GM19351 (cell line): Measurements from ENCODE around the gene RAPGEF5.

Experiments used
- ATAC-seq: cut with Tn5 transposase; IDR thresholded peaks from one replicate; pipeline ENCODE4 v1.9.1; 2021; ENCODE audit warnings: mild to moderate bottlenecking, moderate library complexity; ENCODE audit not compliant: unreplicated experiment

RAPGEF5 gene

GRCh38 chr7:22167482-22167881 lies 189.5 kb downstream of the RAPGEF5 start:
- ATAC-seq: no peak

DNA sequence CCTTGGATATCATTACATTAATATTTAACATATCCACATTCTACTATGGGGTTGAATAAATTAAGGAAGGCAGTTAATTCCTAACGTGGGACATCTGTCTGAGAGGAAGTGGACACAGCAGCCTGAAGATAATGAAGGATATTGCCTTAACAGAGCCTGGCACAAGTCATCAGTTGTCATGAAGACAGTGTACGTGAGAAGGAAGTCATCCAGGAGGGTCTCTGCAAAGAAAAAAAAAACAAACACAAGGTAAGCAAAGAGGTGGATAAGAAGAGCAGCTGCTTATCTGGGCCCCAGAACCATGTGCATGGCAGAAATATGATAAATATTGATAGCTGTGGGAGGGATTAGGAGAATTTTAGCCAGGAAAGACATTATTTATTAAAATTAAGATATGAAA lies 190.0 kb downstream of the RAPGEF5 start:
- no peak for ATAC-seq

GRCh38 chr7:22159341-22159740 lies 197.6 kb downstream of the RAPGEF5 start:
- ATAC-seq: no peak

- no peak for ATAC-seq
Measured at GRCh38 chr7:22157552-22157951, 199.4 kb downstream of the RAPGEF5 start.

DNA sequence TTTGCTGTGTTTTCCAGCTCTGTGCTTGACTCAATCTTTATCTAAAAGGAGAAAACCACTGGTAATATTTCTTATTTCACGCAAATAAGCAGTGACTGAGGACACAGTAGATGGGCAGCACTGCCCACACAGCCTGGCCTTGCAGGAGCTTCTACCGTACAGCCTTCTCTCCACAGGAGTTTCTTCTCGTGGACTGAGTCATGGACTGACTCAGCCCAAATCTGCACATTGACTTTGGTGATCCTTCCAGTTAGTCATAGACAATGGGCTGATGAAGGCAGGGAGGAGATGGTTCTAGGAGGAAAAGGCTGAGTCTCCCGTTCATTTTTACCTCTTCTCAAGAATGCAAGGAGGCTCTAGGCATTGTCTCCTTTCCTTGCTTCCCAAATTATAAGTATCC lies 200.7 kb downstream of the RAPGEF5 start:
- ATAC-seq: no peak

DNA sequence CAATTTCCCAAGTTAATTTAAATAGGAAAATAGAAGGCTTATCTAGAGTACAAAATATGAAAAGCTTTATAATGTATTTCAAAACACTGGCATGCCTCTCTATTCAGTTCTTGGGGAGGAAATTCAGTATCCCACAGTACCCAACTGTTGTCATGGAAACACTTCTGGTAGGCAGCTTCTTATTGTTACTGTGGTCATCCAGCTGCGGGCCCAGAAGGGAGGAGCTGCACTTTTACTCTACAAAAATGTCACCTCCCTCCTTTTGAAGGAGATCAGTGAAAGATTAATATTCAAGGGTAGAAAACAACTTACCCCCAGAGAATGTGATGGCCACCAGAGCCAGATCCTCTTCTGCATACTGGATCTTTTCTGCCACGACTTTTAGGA lies 202.8 kb downstream of the RAPGEF5 start:
- ATAC-seq: no peak

- no peak for ATAC-seq
Measured at GRCh38 chr7:22153432-22154142, 203.4 kb downstream of the RAPGEF5 start.

- no peak for ATAC-seq
Measured at GRCh38 chr7:22152690-22153089, 204.3 kb downstream of the RAPGEF5 start.

DNA sequence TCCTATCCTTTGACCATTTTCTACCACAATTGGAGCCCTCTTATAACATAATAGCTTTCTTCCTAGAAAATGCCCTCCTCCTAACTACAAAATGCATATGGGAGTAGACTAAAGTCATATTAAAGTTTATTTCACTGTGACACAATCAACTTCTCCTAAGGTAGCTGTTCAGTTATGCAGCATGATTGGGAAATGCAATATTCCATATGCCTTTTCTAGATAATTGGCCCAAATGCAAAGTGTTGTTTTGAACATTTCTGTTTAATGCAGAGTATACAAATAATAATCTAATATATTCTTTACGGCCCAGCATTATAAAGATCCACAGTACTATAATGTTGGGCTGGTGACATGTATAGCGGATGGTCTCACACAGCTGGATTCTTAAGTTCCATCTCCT lies 205.1 kb downstream of the RAPGEF5 start:
- ATAC-seq: no peak

DNA sequence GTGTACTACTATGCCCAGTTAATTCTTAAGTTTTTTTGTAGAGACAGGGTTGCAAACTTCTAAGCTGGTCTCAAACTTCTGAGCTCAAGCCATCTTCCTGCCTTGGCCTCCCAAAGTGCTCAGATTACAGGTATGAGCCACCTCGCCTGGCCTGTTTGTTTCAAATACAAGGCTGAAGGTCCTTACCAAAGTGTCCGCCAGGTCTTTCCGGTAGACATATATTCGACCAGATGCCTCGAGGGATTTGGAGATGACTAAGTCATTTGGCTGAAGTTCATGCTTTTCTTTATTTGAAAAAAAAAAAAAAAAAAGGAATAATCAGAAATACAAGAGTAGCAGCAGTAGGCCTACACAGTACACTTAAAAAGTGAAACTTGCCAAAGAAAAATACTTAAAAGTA lies 206.7 kb downstream of the RAPGEF5 start:
- no peak for ATAC-seq

DNA sequence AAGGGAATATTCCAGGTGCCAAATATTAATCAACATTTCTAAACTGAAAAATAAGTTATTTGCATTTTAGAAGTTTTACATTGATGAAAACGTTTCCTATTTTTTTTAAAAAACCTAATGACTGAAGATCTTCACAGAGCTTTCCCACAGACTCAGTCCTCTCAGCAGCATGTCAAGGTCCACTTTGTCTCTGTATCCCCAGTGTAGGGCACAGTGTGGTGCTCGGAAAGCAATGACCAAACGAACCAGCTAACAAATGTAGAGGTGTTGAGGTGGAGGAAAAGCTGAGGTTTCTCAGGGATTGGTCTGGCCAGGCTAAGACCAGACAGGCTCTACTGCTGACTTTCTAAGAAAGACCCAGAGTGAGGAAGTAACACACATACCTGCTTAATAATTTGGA lies 209.1 kb downstream of the RAPGEF5 start:
- ATAC-seq: no peak

DNA sequence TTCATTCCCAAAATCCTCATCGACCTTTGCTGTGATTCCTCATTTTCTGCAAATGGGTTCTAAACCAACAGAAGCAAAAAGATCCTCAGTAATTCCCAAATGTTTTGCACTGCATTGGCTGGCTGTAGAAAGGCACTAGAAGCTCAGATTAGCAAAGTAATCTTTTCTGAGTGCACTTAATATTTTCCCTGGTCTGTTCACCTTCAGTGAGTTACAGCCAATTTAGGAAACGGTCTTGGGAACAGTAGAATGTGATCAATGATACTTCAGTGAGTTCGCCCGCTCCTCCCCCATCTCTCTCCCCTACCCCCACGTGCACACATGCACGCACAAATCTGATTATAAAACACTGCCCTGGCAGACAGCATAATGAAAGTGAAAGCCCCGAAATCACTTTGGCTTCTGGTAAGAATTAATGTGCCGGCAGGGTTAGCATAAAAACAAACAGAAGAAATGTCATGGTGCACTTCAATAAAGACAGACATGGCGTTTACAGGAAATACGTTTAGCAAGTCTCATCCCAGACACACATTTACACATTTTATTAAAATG lies 209.9 kb downstream of the RAPGEF5 start:
- ATAC-seq: no peak

- ATAC-seq: no peak
Measured at GRCh38 chr7:22144950-22145349, 212.0 kb downstream of the RAPGEF5 start.

GRCh38 chr7:22143491-22143890 lies 213.5 kb downstream of the RAPGEF5 start:
- no peak for ATAC-seq

DNA sequence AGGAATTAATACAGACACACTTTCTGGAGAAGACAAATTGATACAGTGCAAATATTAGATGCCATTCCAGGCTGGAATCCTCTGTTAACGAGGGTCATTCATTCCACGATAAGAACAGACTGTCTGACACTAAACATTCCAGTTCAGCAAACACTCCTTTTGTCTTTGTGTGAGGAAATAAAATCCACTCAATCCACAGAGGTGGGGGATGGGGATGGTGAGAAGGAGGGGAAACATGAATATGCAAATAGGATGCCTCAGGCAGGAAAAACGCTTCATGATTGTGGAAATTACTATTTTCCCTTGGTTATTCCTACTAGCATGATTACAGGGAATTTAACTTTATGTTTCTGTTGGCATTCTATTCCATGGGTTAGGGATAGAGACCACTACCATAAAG lies 214.4 kb downstream of the RAPGEF5 start:
- ATAC-seq: no peak

GRCh38 chr7:22141355-22141754 lies 215.6 kb downstream of the RAPGEF5 start:
- ATAC-seq: no peak

GRCh38 chr7:22140578-22140977 lies 216.4 kb downstream of the RAPGEF5 start:
- no peak for ATAC-seq

GRCh38 chr7:22138886-22139285 lies 218.1 kb downstream of the RAPGEF5 start:
- no peak for ATAC-seq

DNA sequence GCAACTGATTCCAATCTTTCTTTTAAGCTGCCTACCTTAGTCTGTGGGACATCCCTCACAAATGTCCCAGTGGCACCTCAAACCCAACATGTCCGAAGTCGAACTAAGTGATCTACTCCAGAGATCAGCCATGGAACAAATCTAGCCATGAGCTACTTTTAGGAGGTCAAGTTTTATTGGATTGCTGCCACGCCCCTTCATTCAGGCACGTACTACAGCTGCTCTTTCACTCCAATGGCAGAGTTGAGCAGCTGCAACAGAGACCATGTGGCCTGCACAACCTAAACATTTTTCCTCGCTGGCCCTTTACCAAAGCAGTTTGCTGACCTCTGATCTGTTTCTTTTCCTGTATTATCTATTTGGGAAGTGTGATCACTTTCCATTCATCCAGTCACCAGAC lies 218.8 kb downstream of the RAPGEF5 start:
- no peak for ATAC-seq

DNA sequence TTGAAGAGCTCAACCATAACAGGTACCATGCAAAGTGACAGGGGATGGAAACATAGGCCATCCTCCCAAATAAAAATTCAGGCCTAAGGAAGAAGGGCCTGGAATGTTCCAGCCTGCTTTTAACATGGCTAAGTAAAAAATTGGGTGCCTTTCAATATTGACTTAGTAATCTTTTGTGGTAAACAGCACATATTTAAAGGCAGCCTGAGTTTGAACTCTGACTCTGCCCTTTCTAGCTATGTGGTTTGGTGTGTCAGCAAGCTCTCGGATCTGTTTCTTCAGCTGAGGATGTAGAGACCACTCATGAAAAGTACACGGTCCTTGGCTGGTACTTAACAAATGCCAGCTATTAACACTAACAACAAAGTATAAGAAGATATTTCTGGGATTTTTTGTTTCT lies 219.5 kb downstream of the RAPGEF5 start:
- no peak for ATAC-seq

- no peak for ATAC-seq
Measured at GRCh38 chr7:22137026-22137425, 219.9 kb downstream of the RAPGEF5 start.

DNA sequence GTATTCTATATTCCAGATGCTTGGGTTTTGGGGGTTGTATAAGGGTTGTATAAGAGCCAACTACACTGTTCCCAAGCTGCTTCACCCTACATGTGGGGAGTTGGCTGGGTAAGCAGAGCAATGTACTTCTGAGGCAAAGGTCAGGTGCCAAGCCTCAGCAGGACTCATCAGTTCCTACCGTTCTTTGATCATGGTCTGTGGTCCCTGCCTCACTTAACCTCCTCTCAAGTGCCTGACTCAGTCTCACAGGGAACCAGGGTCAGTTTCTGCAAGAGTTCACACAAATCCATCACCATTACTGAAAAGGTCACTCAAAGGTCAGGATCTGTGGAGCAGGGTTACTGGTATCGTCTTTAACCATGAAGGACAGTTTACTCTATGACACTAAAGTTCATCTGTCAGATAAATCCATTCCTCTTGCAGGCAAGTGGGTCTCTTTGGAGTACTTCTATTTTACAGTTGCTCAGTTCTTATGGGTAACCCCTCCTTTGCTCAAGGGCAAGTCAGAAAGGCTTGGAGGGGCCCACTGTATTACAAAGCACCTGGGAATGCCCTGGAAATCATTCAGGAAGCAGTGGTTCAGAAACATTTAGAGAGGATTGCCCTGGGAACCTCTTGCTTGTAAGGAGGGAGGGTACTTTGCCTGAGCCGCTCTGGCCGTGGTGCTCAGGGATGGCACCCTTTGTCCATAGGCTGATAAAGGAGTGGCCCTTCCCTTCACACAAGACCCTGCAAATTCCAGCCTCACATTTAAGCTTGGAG lies 227.0 kb downstream of the RAPGEF5 start:
- ATAC-seq: no peak
